Body of pancreas (tissue), 4 donors: ENCODE results near the gene AXL.

Experiments used
- CTCF ChIP-seq, 7 experiments: fragments of 450-650 bp in 4 of 7; fragments of 200-600 bp in 3 of 7; sonication (generic) in 3 of 7; IDR thresholded peaks; one replicate each; pipeline ENCODE4 v1.5.1; 2016 to 2019; ENCODE audit warnings: antibody characterized with exemption in 7 of 7
- POLR2A ChIP-seq, 3 donors: fragments of 450-650 bp; IDR thresholded peaks; one replicate each; pipeline ENCODE4 v1.6.1; 2016; ENCODE audit warnings: antibody characterized with exemption in 3 of 3, mild to moderate bottlenecking in 2 of 3

- TF ChIP-seq CTCF (IDR thresholded peaks at IDR 0.05) (no peak), POLR2A (IDR thresholded peaks at IDR 0.05) (no peak)
These were observed 84.9 kb downstream of the AXL start for GRCh38 chr19:41303954-41304353.
